DLD1 (cell line): ENCODE measurements around the gene ATP5PD.
"Not testable (repeated sequence)": the region's sequence is repeated elsewhere in the genome, so short reads cannot be mapped to it uniquely, and the experiment has no call there.

Experiments used
- in situ Hi-C: cut with HindIII; loops from 2 replicates; pipeline ENCODE4 v1.10.0; 2017; ENCODE audit warnings: low sequenced_read_pairs

Gene ATP5PD

GRCh38 chr17:75077496-75078283 lies 30.9 kb upstream of the ATP5PD start:
- in situ Hi-C loops, result no loop called here

GRCh38 chr17:75077072-75077495 lies 30.3 kb upstream of the ATP5PD start:
- in situ Hi-C loops, result no loop called here

GRCh38 chr17:75075597-75076336 lies 29.0 kb upstream of the ATP5PD start:
- in situ Hi-C loops, result no loop called here

GRCh38 chr17:75074532-75074931 lies 27.8 kb upstream of the ATP5PD start:
- in situ Hi-C loops, result no loop called here

- in situ Hi-C loops, result no loop called here
These were observed 26.9 kb upstream of the ATP5PD start for GRCh38 chr17:75073618-75074047.

GRCh38 chr17:75072909-75073308 lies 26.1 kb upstream of the ATP5PD start:
- in situ Hi-C loops, result not testable (repeated sequence)

GRCh38 chr17:75071478-75072271 lies 24.9 kb upstream of the ATP5PD start:
- in situ Hi-C loops, result not testable (repeated sequence)

- in situ Hi-C loops, result no loop called here
These were observed 23.0 kb upstream of the ATP5PD start for GRCh38 chr17:75069783-75070182.

- in situ Hi-C loops, result no loop called here
These were observed 22.0 kb upstream of the ATP5PD start for GRCh38 chr17:75068750-75069149.

GRCh38 chr17:75067856-75068255 lies 21.1 kb upstream of the ATP5PD start:
- in situ Hi-C loops, result no loop called here

- in situ Hi-C loops, result no loop called here
These were observed 18.9 kb upstream of the ATP5PD start for GRCh38 chr17:75065562-75066151.

GRCh38 chr17:75064867-75065561 lies 18.2 kb upstream of the ATP5PD start:
- in situ Hi-C loops, result no loop called here

- in situ Hi-C loops, result no loop called here
These were observed 17.7 kb upstream of the ATP5PD start for GRCh38 chr17:75064460-75064859.

GRCh38 chr17:75064040-75064439 lies 17.3 kb upstream of the ATP5PD start:
- in situ Hi-C loops, result no loop called here

- in situ Hi-C loops, result no loop called here
These were observed 16.9 kb upstream of the ATP5PD start for GRCh38 chr17:75063626-75064025.

GRCh38 chr17:75063201-75063600 lies 16.4 kb upstream of the ATP5PD start:
- in situ Hi-C loops, result no loop called here

GRCh38 chr17:75061618-75062017 lies 14.8 kb upstream of the ATP5PD start:
- in situ Hi-C loops, result no loop called here

- in situ Hi-C loops, result no loop called here
These were observed 14.3 kb upstream of the ATP5PD start for GRCh38 chr17:75061055-75061438.

GRCh38 chr17:75060434-75061054 lies 13.8 kb upstream of the ATP5PD start:
- in situ Hi-C loops, result no loop called here
